GM12878 (cell line): ENCODE measurements around the gene SLCO2A1. TPM values are rescaled to one million over a fixed set of nuclear protein-coding genes. Genes with fewer than 3 reads are reported as not detected.

Experiments used
- ATAC-seq: fragments of 200-7000 bp; cut with Tn5 transposase; 3 replicates; pipeline ENCODE4 v1.9.1; 2020; ENCODE audit warnings: mild to moderate bottlenecking, moderate library complexity
- BruUV-seq: library from RNA; stranded (reverse); fragments of 400-500 nt; replicated peaks from 2 replicates; lab custom pipeline; 2021; lab: Mats Ljungman, UMichigan
- CTCF ChIA-PET: fragments of 300-600 bp; sonication (Branson Sonifier 250); formaldehyde crosslinking; extraction: SDS; loops from one replicate; lab custom pipeline; 2021; ENCODE audit warnings: inconsistent platforms; lab: Yijun Ruan, JAX
- POLR2A ChIA-PET: fragments of 350-600 bp; formaldehyde crosslinking; extraction: SDS; loops from one replicate; lab custom pipeline; 2021; ENCODE audit warnings: inconsistent platforms; lab: Charles Lee
- RAD21 ChIA-PET: fragments of 300-600 bp; sonication (Branson Sonifier 250); formaldehyde crosslinking; loops from one replicate; lab custom pipeline; 2023; ENCODE audit warnings: antibody characterized with exemption; ENCODE audit not compliant: unreplicated experiment; lab: Charles Lee
- SMC1A ChIA-PET: fragments of 300-600 bp; sonication (Branson Sonifier 250); formaldehyde crosslinking; loops from one replicate; lab custom pipeline; 2023; ENCODE audit not compliant: unreplicated experiment, uncharacterized antibody; lab: Charles Lee
- DNase-seq: peaks from one replicate; pipeline ENCODE4 v3.0.0-alpha.2; 2011; ENCODE audit warnings: low read depth, low spot score
- FAIRE-seq: peaks from 3 replicates; lab custom pipeline; 2011; peaks lifted over from hg19 to GRCh38; lab: Jason Lieb, UNC
- H2AFZ ChIP-seq: 2 replicates; pipeline ENCODE4 v1.6.0; 2011; ENCODE audit warnings: low read depth, low read length, control low read depth; ENCODE audit not compliant: control insufficient read depth
- H3K27ac ChIP-seq: 2 replicates; pipeline ENCODE4 v1.5.1; 2011; ENCODE audit warnings: control low read depth; ENCODE audit not compliant: control insufficient read depth, insufficient read depth
- H3K27me3 ChIP-seq, 2 experiments: replicated peaks in 1 of 2; 2 replicates each; pipeline versions ENCODE4 v1.6.0 to v1.6.1; 2011; ENCODE audit warnings: low read length in 1 of 2; ENCODE audit not compliant: control insufficient read depth in 2 of 2, insufficient read depth in 2 of 2
- H3K36me3 ChIP-seq, 2 experiments: 2 replicates each; pipeline ENCODE4 v1.5.1; 2011; ENCODE audit warnings: low read length in 1 of 2; ENCODE audit not compliant: control insufficient read depth in 2 of 2, insufficient read depth in 2 of 2
- H3K4me1 ChIP-seq: 2 replicates; pipeline ENCODE4 v1.6.1; 2011; ENCODE audit warnings: mild to moderate bottlenecking, low read length, moderate library complexity, mixed read lengths; ENCODE audit not compliant: control insufficient read depth, insufficient read depth
- H3K4me2 ChIP-seq: 2 replicates; pipeline ENCODE4 v1.6.0; 2011; ENCODE audit warnings: control low read depth; ENCODE audit not compliant: control insufficient read depth, insufficient read depth
- H3K4me3 ChIP-seq: fragments of 200-600 bp; sonication (generic); 2 replicates; pipeline ENCODE4 v1.5.1; 2016
- H3K79me2 ChIP-seq: 2 replicates; pipeline ENCODE4 v1.6.0; 2011; ENCODE audit warnings: low read length; ENCODE audit not compliant: control insufficient read depth, insufficient read depth
- H3K9ac ChIP-seq: 2 replicates; pipeline ENCODE4 v1.8.0; 2011; ENCODE audit warnings: low read length, control low read depth, mixed read lengths; ENCODE audit not compliant: control insufficient read depth, insufficient read depth
- H3K9me3 ChIP-seq: replicated peaks from 3 replicates; pipeline ENCODE4 v1.5.1; 2011; ENCODE audit warnings: mild to moderate bottlenecking, low read length; ENCODE audit not compliant: control insufficient read depth, insufficient read depth
- H4K20me1 ChIP-seq: 2 replicates; pipeline ENCODE4 v1.6.0; 2011; ENCODE audit not compliant: control insufficient read depth, insufficient read depth
- HCFC1 ChIP-seq: fragments of 150-350 bp; IDR thresholded peaks from 2 replicates; pipeline ENCODE4 v1.6.1; 2014; ENCODE audit warnings: low read length
- POU2F2 ChIP-seq: IDR thresholded peaks from 3 replicates; pipeline ENCODE4 v1.6.1; 2011; ENCODE audit warnings: low read depth, mild to moderate bottlenecking, low read length, borderline replicate concordance
- SKIL ChIP-seq: fragments of 450-650 bp; IDR thresholded peaks from 2 replicates; pipeline ENCODE4 v1.6.1; 2017; ENCODE audit warnings: mild to moderate bottlenecking, low read depth, inconsistent platforms; ENCODE audit not compliant: poor library complexity, severe bottlenecking
- SMAD5 ChIP-seq: IDR thresholded peaks from 2 replicates; pipeline ENCODE4 v1.6.1; 2016; ENCODE audit warnings: antibody characterized with exemption, low read depth
- SUZ12 ChIP-seq: fragments of 200-600 bp; sonication (generic); IDR thresholded peaks from one replicate; pipeline ENCODE4 v1.6.1; 2018; ENCODE audit warnings: antibody characterized with exemption, mild to moderate bottlenecking; ENCODE audit not compliant: unreplicated experiment
- ZNF24 ChIP-seq: fragments of 450-650 bp; IDR thresholded peaks from 2 replicates; pipeline ENCODE4 v1.6.1; 2017; ENCODE audit warnings: antibody characterized with exemption, mild to moderate bottlenecking
- WGBS: methylation state at CpG from one replicate; pipeline ENCODE4 v1.1.6; 2016; ENCODE audit warnings: low lambda C conversion rate; ENCODE audit not compliant: insufficient replicate concordance, insufficient coverage; ENCODE audit errors: missing lambda C conversion rate; 5-methylcytosine and 5-hydroxymethylcytosine counted together
- in situ Hi-C: fragments of 300-500 bp; cut with MboI; formaldehyde crosslinking; loops from 9 replicates; pipeline ENCODE4 v1.14.3; 2018; ENCODE audit warnings: mixed read lengths
- intact Hi-C: fragments of 100-400 bp; cut with micrococcal nuclease; formaldehyde crosslinking; loops from one replicate; pipeline ENCODE4 v1.14.2; 2022; ENCODE audit not compliant: unreplicated experiment
- polyA plus RNA-seq, 11 experiments: library from polyadenylated mRNA; depleted of rRNA in 4 of 11; unstranded in 6 of 11; stranded (reverse) in 5 of 11; fragments of >200 nt; fragmentation: Nextera tagmentation in 4 of 11; fragmentation: Illumina TruSeq in 1 of 11; extraction: Ambion mirVana in 4 of 11; extraction: Trizol in 1 of 11; gene quantifications; 1 replicate in 1 of 11; 2 replicates in 10 of 11; pipeline versions ENCODE4 v1.2.1 to v1.2.3, GENCODE V29; 2011 to 2016; ENCODE audit warnings: inconsistent platforms in 2 of 11, missing spikeins in 2 of 11, low read depth in 1 of 11
- total RNA-seq, 4 experiments: library from RNA; depleted of rRNA in 3 of 4; stranded (reverse); fragments of >200 nt in 3 of 4; fragmentation: Illumina TruSeq in 1 of 4; extraction: Trizol in 1 of 4; gene quantifications; 2 replicates each; pipeline versions ENCODE4 v1.2.1 to v1.2.3, GENCODE V29; 2013 to 2021

Gene SLCO2A1
- total and polyA plus RNA-seq, 10 of the 15 experiments (the other 5 are each of a cell fraction or from before 2014, with no cell fraction given): 0.05 TPM; not detected in 9

- TF ChIP-seq SKIL: no peak
- TF ChIP-seq SUZ12: no peak
- TF ChIP-seq, all 136 proteins: peak for 0
These were observed 30.2 kb upstream of the SLCO2A1 start (continued) for GRCh38 chr3:134059671-134060560.

GRCh38 chr3:134059035-134059601, 29.4 kb upstream of the SLCO2A1 start:
- in situ Hi-C loops: no loop called here
- Histone ChIP-seq H4K20me1 (no peaks in the 10 kb centered on the region), H3K4me1 (no peaks in the 10 kb centered on the region), H3K4me3 (no peak overlapping the region), H3K27me3 (peaks cover 0 to 2% of the 10 kb centered on the region in 2 experiments; a peak in 1 of 4 replicates), H3K36me3 (no peaks in the 10 kb centered on the region), H3K4me2 (no peak overlapping the region), H3K27ac (no peak overlapping the region), H3K79me2 (no peaks in the 10 kb centered on the region), H2AFZ (no peak overlapping the region), H3K9ac (no peak overlapping the region), H3K9me3 (no peaks in the 10 kb centered on the region)
- 24% methylated on average over 3 of the region's 3 CpGs for WGBS
- no peak for DNase-seq
- intact Hi-C loops: no loop called here
- no peak for ATAC-seq
- CTCF ChIA-PET: interaction anchor here (0.7 kb wide), 1 partner anchor 153 kb away, joined by 3 read pairs; no protein-coding TSS in a partner anchor
- no TSS peak for BruUV-seq
- SMC1A ChIA-PET: interaction anchor here (0.6 to 1.1 kb wide), 3 partner anchors 12 to 94 kb away, joined by 3 read pairs; no protein-coding TSS in a partner anchor
- FAIRE-seq: no peak
- POLR2A ChIA-PET: no interaction called here
- RAD21 ChIA-PET: no interaction called here
- TF ChIP-seq POU2F2 (no peak), HCFC1 (no peak), SMAD5 (no peak), ZNF24 (no peak)
